GM12878 (cell line): ENCODE results near the gene DIP2B. TPM values are rescaled to one million over a fixed set of nuclear protein-coding genes. Genes with fewer than 3 reads are reported as not detected.

Experiments used
- ATAC-seq: fragments of 200-7000 bp; cut with Tn5 transposase; 3 replicates; pipeline ENCODE4 v1.9.1; 2020; ENCODE audit warnings: mild to moderate bottlenecking, moderate library complexity
- BruUV-seq: library from RNA; stranded (reverse); fragments of 400-500 nt; replicated peaks from 2 replicates; lab custom pipeline; 2021; lab: Mats Ljungman, UMichigan
- CTCF ChIA-PET: fragments of 300-600 bp; sonication (Branson Sonifier 250); formaldehyde crosslinking; extraction: SDS; loops from one replicate; lab custom pipeline; 2021; ENCODE audit warnings: inconsistent platforms; lab: Yijun Ruan, JAX
- POLR2A ChIA-PET: fragments of 350-600 bp; formaldehyde crosslinking; extraction: SDS; loops from one replicate; lab custom pipeline; 2021; ENCODE audit warnings: inconsistent platforms; lab: Charles Lee
- RAD21 ChIA-PET: fragments of 300-600 bp; sonication (Branson Sonifier 250); formaldehyde crosslinking; loops from one replicate; lab custom pipeline; 2023; ENCODE audit warnings: antibody characterized with exemption; ENCODE audit not compliant: unreplicated experiment; lab: Charles Lee
- SMC1A ChIA-PET: fragments of 300-600 bp; sonication (Branson Sonifier 250); formaldehyde crosslinking; loops from one replicate; lab custom pipeline; 2023; ENCODE audit not compliant: unreplicated experiment, uncharacterized antibody; lab: Charles Lee
- DNase-seq: peaks from one replicate; pipeline ENCODE4 v3.0.0-alpha.2; 2011; ENCODE audit warnings: low read depth, low spot score
- FAIRE-seq: peaks from 3 replicates; lab custom pipeline; 2011; peaks lifted over from hg19 to GRCh38; lab: Jason Lieb, UNC
- H2AFZ ChIP-seq: 2 replicates; pipeline ENCODE4 v1.6.0; 2011; ENCODE audit warnings: low read depth, low read length, control low read depth; ENCODE audit not compliant: control insufficient read depth
- H3K27ac ChIP-seq: 2 replicates; pipeline ENCODE4 v1.5.1; 2011; ENCODE audit warnings: control low read depth; ENCODE audit not compliant: control insufficient read depth, insufficient read depth
- H3K27me3 ChIP-seq, 2 experiments: replicated peaks in 1 of 2; 2 replicates each; pipeline versions ENCODE4 v1.6.0 to v1.6.1; 2011; ENCODE audit warnings: low read length in 1 of 2; ENCODE audit not compliant: control insufficient read depth in 2 of 2, insufficient read depth in 2 of 2
- H3K36me3 ChIP-seq, 2 experiments: 2 replicates each; pipeline ENCODE4 v1.5.1; 2011; ENCODE audit warnings: low read length in 1 of 2; ENCODE audit not compliant: control insufficient read depth in 2 of 2, insufficient read depth in 2 of 2
- H3K4me1 ChIP-seq: 2 replicates; pipeline ENCODE4 v1.6.1; 2011; ENCODE audit warnings: mild to moderate bottlenecking, low read length, moderate library complexity, mixed read lengths; ENCODE audit not compliant: control insufficient read depth, insufficient read depth
- H3K4me2 ChIP-seq: 2 replicates; pipeline ENCODE4 v1.6.0; 2011; ENCODE audit warnings: control low read depth; ENCODE audit not compliant: control insufficient read depth, insufficient read depth
- H3K4me3 ChIP-seq: fragments of 200-600 bp; sonication (generic); 2 replicates; pipeline ENCODE4 v1.5.1; 2016
- H3K79me2 ChIP-seq: 2 replicates; pipeline ENCODE4 v1.6.0; 2011; ENCODE audit warnings: low read length; ENCODE audit not compliant: control insufficient read depth, insufficient read depth
- H3K9ac ChIP-seq: 2 replicates; pipeline ENCODE4 v1.8.0; 2011; ENCODE audit warnings: low read length, control low read depth, mixed read lengths; ENCODE audit not compliant: control insufficient read depth, insufficient read depth
- H3K9me3 ChIP-seq: replicated peaks from 3 replicates; pipeline ENCODE4 v1.5.1; 2011; ENCODE audit warnings: mild to moderate bottlenecking, low read length; ENCODE audit not compliant: control insufficient read depth, insufficient read depth
- H4K20me1 ChIP-seq: 2 replicates; pipeline ENCODE4 v1.6.0; 2011; ENCODE audit not compliant: control insufficient read depth, insufficient read depth
- BCLAF1 ChIP-seq: fragments of 450-650 bp; IDR thresholded peaks from 2 replicates; pipeline ENCODE4 v1.6.1; 2017; ENCODE audit warnings: antibody characterized with exemption, mild to moderate bottlenecking, moderate library complexity
- CHD2 ChIP-seq: IDR thresholded peaks from 2 replicates; pipeline ENCODE4 v1.6.1; 2011; ENCODE audit warnings: low read depth, low read length, improper control_type of control experiment, borderline replicate concordance
- EP300 ChIP-seq, 2 experiments: fragments of 150-350 bp in 1 of 2; IDR thresholded peaks; 2 replicates each; pipeline ENCODE4 v1.6.1; 2011 to 2012; ENCODE audit warnings: low read depth in 2 of 2, low read length in 2 of 2, borderline replicate concordance in 1 of 2, improper control_type of control experiment in 1 of 2, inconsistent platforms in 1 of 2; ENCODE audit not compliant: control insufficient read depth in 1 of 2
- MEF2A ChIP-seq: IDR thresholded peaks from 2 replicates; pipeline ENCODE4 v1.6.1; 2011; ENCODE audit warnings: low read depth, mild to moderate bottlenecking, low read length, moderate library complexity; ENCODE audit not compliant: insufficient read depth
- NFXL1 ChIP-seq: fragments of 450-650 bp; IDR thresholded peaks from 2 replicates; pipeline ENCODE4 v1.6.1; 2017; ENCODE audit warnings: antibody characterized with exemption, mild to moderate bottlenecking, borderline replicate concordance
- PML ChIP-seq: IDR thresholded peaks from 2 replicates; pipeline ENCODE4 v1.6.1; 2012; ENCODE audit warnings: low read length, inconsistent platforms
- RCOR1 ChIP-seq: conservative IDR thresholded peaks from 2 replicates; pipeline ENCODE4 v1.6.1; 2012; ENCODE audit warnings: low read depth, low read length, improper control_type of control experiment
- RELB ChIP-seq: fragments of 450-650 bp; IDR thresholded peaks from 2 replicates; pipeline ENCODE4 v1.6.1; 2017; ENCODE audit warnings: low read depth, mild to moderate bottlenecking, moderate library complexity
- TCF3 ChIP-seq: IDR thresholded peaks from 2 replicates; pipeline ENCODE4 v1.6.1; 2012; ENCODE audit warnings: low read depth, mild to moderate bottlenecking, low read length, borderline replicate concordance; ENCODE audit not compliant: insufficient read depth
- USF1 ChIP-seq: IDR thresholded peaks from 2 replicates; pipeline ENCODE4 v1.6.1; 2011; ENCODE audit warnings: borderline replicate concordance, low read depth, mild to moderate bottlenecking, moderate library complexity, mixed read lengths, low read length; ENCODE audit not compliant: insufficient read depth; ENCODE audit errors: extremely low read length
- ZBTB40 ChIP-seq: fragments of 450-650 bp; IDR thresholded peaks from 2 replicates; pipeline ENCODE4 v1.6.1; 2016; ENCODE audit warnings: mild to moderate bottlenecking, moderate library complexity, borderline replicate concordance
- ZNF622 ChIP-seq: fragments of 450-650 bp; IDR thresholded peaks from 2 replicates; pipeline ENCODE4 v1.6.1; 2017; ENCODE audit warnings: mild to moderate bottlenecking, inconsistent platforms
- WGBS: methylation state at CpG from one replicate; pipeline ENCODE4 v1.1.6; 2016; ENCODE audit warnings: low lambda C conversion rate; ENCODE audit not compliant: insufficient replicate concordance, insufficient coverage; ENCODE audit errors: missing lambda C conversion rate; 5-methylcytosine and 5-hydroxymethylcytosine counted together
- in situ Hi-C: fragments of 300-500 bp; cut with MboI; formaldehyde crosslinking; loops from 9 replicates; pipeline ENCODE4 v1.14.3; 2018; ENCODE audit warnings: mixed read lengths
- intact Hi-C: fragments of 100-400 bp; cut with micrococcal nuclease; formaldehyde crosslinking; loops from one replicate; pipeline ENCODE4 v1.14.2; 2022; ENCODE audit not compliant: unreplicated experiment
- polyA plus RNA-seq, 11 experiments: library from polyadenylated mRNA; depleted of rRNA in 4 of 11; unstranded in 6 of 11; stranded (reverse) in 5 of 11; fragments of >200 nt; fragmentation: Nextera tagmentation in 4 of 11; fragmentation: Illumina TruSeq in 1 of 11; extraction: Ambion mirVana in 4 of 11; extraction: Trizol in 1 of 11; gene quantifications; 1 replicate in 1 of 11; 2 replicates in 10 of 11; pipeline versions ENCODE4 v1.2.1 to v1.2.3, GENCODE V29; 2011 to 2016; ENCODE audit warnings: inconsistent platforms in 2 of 11, missing spikeins in 2 of 11, low read depth in 1 of 11
- total RNA-seq, 4 experiments: library from RNA; depleted of rRNA in 3 of 4; stranded (reverse); fragments of >200 nt in 3 of 4; fragmentation: Illumina TruSeq in 1 of 4; extraction: Trizol in 1 of 4; gene quantifications; 2 replicates each; pipeline versions ENCODE4 v1.2.1 to v1.2.3, GENCODE V29; 2013 to 2021

DIP2B gene
- total and polyA plus RNA-seq, 10 of the 15 experiments (the other 5 are each of a cell fraction or from before 2014, with no cell fraction given): 4.5 to 30.0 (median 18.6) TPM

- no peaks in the 10 kb centered on the region for H4K20me1 ChIP-seq
- ChIA-PET SMC1A (interaction anchor here (0.6 to 0.9 kb wide), 2 partner anchors 212 to 579 kb away, joined by 3 read pairs; no protein-coding TSS in a partner anchor), POLR2A (interaction anchor here (0.6 to 1.7 kb wide), 3 partner anchors 10 to 317 kb away, joined by 3 to 6 read pairs (median 5); partner anchors contain the start of gene SLC11A2), CTCF (interaction anchor here (0.9 kb wide), 1 partner anchor 251 kb away, joined by 3 read pairs; the partner anchor contains the start of gene SLC11A2), RAD21 (interaction anchor here (1.3 kb wide), 2 partner anchors 10 to 234 kb away, joined by 3 read pairs; no protein-coding TSS in a partner anchor)
- no peak overlapping the region for H2AFZ ChIP-seq
- no peak for DNase-seq
- H3K27ac ChIP-seq: no peak overlapping the region
- WGBS: 93% methylated on average over 2 of the region's 2 CpGs
- intact Hi-C loops (no loop called here), in situ Hi-C loops (no loop called here)
- no peak overlapping the region for H3K9ac ChIP-seq
- no peak overlapping the region for H3K4me2 ChIP-seq
- H3K4me3 ChIP-seq: no peak overlapping the region
- no peaks in the 10 kb centered on the region for H3K4me1 ChIP-seq
- no TSS peak for BruUV-seq
- H3K9me3 ChIP-seq: no peaks in the 10 kb centered on the region; the same call in 2 of the 3 replicates
- no peaks in the 10 kb centered on the region; a peak in 3 of 4 replicates for H3K36me3 ChIP-seq
- peaks cover 12% of the 10 kb centered on the region for H3K79me2 ChIP-seq
- no peak for ATAC-seq
- no peak for FAIRE-seq
- H3K27me3 ChIP-seq: no peaks in the 10 kb centered on the region
- TF ChIP-seq USF1 (no peak), PML (no peak), MEF2A (no peak), TCF3 (no peak), BCLAF1 (no peak), ZNF622 (no peak), ZBTB40 (no peak), EP300 (IDR thresholded peaks at IDR 0.05; ENCODE audit: borderline replicate concordance in 1 of 2, control insufficient read depth in 1 of 2, low read depth in 2 of 2, low read length in 2 of 2) (no peak), RCOR1 (no peak), CHD2 (no peak), NFXL1 (no peak), RELB (no peak)
Observed at GRCh38 chr12:50775251-50775650, 270.5 kb downstream of the DIP2B start.
